T-helper 1 cell (primary cell): ENCODE data around the gene FAM210B.
"Not testable (repeated sequence)": the region's sequence is repeated elsewhere in the genome, so short reads cannot be mapped to it uniquely, and the experiment has no call there.

Source experiments
- DNase-seq, 5 donors: peaks; one replicate each; pipeline ENCODE4 v3.0.0-alpha.2; 2012 to 2020

The FAM210B gene

DNA sequence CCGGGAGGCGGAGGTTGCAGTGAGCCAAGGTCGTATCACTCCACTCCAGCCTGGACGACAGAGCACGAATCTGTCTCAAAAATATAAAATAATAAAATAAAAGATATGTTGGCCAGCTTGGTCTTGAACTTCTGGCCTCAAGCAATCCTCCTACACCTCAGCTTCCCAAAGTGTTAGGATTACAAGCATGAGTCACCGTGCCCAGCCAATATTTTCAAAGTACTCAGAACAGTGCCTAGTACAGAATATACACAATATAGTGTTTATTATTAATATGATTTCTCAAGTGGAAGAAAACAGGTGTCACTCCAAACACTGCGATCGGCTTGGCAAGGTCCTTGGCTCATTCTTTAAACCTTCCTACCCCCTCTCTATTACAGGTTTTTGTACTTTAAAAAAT, 3.1 kb downstream of the FAM210B start:
- no peak for DNase-seq

DNA sequence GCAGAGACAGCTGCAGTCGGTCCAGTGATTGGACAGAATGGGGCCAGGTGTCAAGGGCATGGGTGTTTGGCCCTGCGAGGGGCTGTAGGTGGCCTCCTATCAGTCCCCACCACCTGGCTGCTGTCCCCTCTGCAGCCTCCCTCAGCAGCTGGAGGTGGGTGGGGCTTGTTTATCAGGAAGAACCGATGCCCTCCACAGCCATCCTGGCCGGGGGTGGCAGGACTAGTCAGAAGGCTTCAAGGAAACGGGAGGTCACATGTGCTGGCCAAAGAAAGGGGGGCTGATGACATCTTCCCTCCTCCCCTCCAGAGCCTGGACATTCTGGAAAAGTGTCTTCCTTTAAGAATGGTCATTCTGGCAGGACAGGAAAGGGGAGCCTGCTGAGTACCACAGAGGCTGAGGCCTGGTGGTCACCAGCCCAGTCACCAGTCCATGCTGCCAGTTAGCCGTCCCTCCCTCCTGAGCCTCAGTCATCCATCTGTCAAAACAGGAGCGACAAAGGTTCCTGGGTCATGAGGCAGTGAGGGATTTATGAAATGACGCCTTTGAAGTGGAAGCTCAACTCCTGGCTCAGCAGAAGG, 4.1 kb downstream of the FAM210B start:
- DNase-seq = no peak

DNA sequence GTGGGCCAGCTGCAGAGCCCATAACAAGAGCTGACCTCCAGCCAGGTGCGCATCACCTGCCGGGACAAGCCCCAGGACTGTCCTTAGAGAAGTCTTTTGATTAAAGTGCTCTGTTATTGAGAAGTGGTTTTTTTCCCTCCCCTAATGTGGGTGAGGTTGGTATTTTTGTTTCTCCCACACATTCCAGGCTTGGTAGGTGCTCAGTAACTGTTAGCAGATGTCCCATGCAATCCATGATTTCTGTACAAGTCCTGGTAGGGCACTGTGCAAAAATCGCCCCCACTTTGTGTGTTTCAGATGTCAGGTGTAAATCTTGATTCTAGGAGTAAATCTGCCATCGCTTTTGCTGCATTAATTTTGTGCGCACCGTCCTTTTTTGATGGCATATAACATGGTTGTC, 4.7 kb downstream of the FAM210B start:
- DNase-seq = no peak

DNA sequence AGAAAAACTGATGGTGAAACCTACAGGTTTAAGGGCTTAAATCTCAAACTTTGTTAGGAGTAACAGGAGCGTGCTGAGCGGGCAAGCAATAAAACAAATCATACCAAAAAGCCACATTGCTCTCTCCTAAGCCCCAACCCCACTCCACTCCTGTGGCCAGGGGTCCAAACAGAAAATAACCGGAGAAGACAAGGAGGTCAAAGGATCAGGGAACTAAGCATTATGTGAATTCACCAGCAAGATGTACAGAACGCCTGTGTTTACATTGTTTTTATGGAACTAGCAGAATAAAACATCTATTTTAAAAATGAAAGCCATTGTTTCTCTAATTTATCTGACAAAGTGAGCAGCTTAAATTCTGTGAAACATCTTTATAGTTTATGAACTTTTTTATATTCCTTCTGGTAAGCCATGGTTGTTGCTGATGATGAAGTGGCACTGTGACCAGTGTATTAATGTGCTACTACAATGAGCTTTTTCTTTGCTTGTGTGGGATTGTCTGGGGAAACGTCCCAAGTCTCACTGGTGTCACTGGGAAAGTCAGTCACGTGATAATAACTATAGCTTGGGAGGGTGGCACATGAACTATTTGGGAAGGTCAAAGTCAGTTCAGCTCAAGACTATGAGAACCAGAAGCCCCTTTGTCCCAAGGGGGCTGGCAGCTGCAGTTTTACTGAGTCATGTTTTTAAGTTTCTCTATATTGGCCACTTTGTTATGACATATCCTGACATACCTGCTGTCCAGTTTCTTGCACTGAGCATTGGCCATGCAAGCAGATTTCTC, 9.8 kb downstream of the FAM210B start:
- no peak for DNase-seq

DNA sequence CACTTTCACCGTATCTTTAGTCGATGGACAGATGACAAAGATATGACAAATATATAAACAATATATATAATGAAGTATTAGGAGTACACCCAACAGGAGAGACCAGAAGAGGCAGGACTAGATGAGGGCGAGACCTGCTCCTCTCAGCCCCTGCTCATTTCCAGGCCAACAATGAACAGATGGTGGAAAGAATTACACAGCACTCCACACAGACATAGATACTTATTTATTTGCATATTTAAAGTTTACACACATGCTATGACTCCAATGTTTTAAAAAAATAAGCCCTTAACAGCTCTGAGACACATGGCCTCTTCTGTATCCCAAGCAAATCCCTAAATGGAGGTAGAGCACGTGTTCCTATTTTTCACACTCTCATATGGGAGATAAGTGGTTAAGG, 10.4 kb downstream of the FAM210B start:
- DNase-seq = no peak

DNA sequence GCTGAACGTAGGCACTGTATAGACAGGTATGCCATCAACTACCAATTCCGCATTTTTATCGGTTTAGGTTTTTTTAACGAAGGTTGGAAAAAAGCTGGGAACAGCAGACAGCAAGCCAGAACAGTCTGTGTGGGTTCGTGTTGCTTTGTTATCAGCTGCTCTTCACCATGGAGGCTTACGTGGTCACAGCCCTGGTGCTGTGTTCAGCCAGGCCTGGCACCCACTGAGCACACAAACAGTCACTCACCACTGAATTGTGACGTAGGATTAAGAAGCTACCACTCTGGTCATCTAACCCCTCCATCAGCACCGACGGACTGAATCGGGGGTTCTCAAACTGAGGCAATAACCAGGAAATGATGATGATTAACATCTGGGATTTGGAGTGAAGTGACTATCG, 13.2 kb downstream of the FAM210B start:
- DNase-seq = no peak

DNA sequence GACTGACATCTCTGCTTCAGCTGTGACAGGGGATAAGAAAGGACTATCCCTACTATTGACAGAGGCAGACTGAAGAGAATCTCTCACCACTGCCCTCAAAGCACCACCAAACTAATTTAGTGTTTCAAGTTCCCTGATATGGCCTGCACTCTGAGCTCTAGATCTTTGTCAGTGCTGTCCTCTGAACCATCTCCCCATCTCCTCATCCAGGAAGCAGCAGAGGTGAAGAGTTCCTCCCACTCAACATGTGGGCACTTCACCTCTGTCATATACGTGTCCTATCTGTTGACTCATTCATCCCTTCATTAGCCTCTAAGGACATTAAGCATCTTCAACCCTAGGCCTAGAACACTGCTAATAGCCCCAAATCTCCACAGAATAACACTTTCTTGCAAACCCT, 14.1 kb downstream of the FAM210B start:
- DNase-seq = no peak

DNA sequence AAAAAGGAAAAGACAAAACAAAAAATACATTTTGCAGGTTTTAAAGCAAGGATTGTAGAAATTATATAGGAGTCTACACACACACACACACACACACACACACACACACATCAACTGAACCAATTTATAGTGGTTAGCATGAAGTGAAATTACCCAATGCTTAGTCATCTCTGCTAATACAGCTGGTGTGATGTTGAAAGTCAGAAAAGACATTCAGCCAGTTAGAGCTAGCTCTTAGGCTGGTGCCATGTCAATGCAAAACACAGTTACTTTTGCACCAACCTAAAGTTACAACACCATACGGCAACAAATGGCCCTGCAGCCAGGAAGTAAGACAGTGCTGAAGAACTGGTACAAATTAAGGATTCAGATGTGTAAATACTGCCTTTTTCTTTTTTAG, 15.2 kb downstream of the FAM210B start:
- DNase-seq = peak in 1 of 5 donors; percentile 65

DNA sequence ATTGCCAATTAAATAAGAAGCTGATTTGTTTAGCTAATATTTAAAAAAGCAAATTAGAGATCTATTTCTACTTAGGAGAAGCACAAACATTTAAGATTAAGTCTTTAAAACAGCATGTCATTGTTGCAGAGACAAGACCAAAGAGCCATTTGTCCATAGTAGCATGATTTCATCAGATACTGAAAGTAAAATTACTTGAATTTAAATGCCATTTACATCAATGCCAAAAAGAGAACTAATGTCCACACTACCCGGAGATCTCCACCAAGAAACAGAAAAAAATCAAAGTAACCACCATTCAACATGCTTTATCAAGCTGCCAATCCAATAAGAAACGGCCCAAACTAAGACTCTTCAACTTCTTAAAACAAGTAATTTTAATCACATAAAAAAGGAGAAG, 17.6 kb downstream of the FAM210B start:
- DNase-seq = no peak

DNA sequence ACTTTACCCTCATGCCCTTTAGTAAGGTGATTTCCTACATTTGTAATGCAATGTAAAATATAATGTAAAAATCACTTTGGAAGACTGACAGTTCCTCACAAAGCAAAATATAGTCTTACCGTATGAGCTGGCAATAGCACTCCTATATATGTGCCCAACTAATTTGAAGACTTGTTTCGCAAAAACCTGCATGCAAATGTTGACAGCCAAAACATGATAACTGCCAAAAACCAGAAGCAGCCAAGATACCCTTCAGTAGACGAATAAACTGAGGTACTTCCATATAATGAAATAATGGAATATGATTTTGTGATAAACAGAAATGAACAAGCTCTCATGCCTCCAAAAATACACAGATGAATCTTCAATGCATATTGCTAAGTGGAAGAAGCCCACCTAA, 19.6 kb downstream of the FAM210B start:
- DNase-seq = no peak

DNA sequence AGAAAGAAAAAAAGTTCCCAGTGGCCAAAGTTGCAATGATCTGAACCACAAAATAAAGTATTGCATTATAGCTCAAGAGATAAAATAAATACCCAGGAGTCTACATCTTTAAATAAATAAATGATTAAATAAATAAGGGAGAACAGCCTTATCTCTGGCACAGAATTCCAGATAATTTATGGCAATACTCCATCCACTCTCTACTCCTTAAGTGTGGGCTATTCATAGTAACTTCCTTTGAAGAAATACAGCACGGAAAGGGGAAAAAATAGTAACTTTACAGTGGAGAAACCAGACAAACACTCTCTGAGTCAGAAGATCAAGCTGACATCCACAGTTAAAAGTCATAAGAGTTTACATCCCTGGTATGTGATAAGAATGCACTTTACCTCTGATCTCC, 21.6 kb downstream of the FAM210B start:
- DNase-seq = no peak

DNA sequence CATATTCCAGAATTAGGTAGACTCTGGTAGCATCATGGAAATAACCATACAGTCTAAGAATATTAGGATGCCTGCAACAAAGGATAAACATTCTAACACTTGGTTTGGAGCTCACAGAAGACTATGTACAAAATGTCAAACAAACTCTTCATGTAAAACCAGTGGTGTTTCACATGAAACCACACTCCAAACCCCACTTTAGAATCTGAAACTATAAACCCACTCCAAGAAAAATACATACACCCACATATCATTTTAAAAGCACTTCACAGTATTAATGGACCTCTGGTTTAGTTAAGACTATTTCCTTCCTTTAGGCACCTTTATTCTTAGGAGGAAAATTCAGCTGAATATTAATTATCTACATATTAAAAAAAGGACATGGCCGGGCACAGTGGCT, 22.7 kb downstream of the FAM210B start:
- no peak for DNase-seq

DNA sequence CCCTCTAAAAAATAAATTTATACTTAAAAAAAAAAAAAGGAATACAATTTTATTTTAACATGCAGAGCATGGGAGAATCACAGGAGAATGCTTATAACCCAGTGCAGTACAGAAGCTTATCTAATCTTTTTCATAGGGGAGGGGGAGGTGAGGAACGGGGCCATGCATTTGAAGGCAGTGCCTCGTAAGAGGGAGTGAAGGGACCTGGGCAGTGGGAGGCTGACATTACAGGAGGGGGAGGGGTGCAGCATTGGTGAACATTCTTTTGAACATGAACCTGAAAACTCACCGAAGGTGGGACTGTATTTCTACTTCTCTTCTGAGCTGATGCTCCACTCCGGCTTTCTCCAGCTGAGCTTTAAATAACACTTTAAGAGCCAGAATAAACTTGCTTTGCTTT, 23.9 kb downstream of the FAM210B start:
- DNase-seq = no peak

DNA sequence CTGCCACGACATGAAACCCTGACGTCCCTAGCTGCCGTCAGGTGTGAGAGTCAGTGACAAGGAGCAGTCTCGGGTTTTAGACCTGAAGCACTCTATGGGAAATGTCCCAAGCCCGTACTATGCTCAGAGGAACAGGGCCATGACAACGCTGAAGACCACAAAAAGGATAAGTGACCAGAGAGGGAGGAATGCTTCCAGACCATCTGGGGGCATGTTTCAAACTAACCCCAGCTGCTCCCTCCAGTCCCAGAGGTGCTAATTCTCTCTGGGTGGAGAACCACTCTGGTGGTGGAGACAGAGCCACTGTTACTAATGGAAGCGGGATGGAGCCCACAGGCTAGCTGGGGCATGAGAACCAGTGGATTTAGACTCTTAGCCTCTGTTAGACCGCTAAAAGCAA, 24.6 kb downstream of the FAM210B start:
- DNase-seq = no peak

DNA sequence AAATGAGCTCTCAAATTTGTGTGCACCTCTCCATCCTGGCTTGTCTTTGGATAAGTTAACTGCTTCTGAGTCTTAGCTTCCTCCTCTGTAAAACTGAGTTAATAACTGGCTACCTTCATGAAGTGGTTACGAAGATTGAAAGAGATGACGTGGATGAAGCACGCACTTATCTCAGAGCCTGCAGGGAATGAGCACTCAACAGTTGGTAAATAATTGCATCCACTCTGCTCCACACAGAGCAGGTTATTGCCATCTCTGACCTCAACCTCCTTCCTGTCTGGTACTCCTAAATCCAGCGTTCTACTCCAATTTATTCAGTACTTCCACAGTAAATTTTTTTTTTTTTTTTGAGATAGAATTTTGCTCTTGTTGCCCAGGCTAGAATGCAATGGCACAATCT, 26.4 kb downstream of the FAM210B start:
- DNase-seq = no peak

DNA sequence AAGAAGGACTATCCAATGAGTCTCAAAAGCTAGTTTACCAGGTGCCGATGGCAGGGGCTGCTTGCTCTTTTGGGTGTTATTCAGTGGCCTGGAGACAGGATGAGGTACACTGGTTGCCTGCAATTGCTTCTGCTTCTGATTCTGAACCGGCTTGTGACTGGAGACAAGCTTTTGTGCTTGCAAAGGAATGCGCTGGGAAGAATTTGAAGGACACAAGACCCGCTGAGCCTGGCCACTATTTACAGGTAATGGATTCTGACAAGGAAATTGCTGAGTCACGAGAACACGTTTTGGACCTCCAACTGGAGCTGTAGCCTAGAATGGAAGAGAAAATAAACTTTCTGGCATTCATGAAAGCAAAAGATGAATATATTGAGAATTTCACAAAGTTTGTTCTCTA, 27.4 kb downstream of the FAM210B start:
- no peak for DNase-seq

DNA sequence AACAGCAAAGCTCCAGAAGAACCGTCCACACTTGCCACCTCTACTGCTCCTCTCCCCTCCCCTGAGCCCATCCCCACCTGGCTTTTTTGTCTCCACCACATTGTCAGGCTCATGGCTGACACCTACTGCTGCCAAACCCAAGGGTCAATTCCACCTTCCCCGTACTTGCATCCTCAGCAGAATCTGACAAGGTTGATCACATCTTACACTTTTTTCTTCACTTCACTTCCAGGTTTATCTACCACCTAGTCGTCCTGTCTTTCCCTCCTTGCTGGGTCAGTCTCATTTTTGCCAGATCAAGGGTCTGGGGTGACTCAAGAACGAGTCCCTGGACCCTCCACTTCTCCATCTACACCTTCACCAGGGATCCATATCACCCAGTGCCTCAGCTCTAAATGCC, 30.1 kb downstream of the FAM210B start:
- no peak for DNase-seq

DNA sequence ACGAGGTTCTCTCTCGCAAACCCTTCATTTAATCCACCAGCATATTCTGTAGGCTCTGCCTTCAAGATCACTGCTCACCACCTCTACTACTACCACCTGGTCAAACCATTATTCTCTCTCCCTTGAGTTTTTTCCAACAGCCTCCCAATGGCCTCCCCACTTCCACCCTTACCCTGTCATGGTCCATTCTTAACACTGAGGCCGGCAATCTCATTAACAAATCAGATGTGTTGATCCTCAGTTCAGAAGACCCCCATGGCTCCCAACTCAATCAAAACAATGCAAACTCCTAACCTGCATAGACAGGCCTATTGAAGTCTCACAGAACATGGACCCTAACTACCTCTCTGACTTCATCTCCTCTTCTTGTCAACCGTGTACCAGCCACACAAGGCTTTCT, 31.0 kb downstream of the FAM210B start:
- no peak for DNase-seq

DNA sequence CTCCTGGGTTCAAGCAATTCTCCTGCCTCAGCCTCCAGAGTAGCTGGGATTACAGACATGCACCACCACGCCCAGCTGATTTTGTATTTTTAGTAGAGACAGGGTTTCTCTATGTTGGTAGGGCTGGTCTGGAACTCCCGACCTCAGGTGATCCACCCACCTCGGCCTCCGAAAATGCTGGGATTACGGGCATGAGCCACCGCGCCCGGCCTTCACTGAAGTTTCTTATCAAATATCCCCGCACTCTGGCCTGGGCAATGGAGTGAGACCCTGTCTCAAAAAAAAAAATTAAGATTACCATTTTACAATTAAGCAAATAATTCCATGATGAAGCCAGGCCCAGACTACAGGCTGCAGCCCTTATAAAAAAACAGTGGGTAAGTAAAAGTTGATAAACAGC, 31.6 kb downstream of the FAM210B start:
- DNase-seq = not testable (repeated sequence)

DNA sequence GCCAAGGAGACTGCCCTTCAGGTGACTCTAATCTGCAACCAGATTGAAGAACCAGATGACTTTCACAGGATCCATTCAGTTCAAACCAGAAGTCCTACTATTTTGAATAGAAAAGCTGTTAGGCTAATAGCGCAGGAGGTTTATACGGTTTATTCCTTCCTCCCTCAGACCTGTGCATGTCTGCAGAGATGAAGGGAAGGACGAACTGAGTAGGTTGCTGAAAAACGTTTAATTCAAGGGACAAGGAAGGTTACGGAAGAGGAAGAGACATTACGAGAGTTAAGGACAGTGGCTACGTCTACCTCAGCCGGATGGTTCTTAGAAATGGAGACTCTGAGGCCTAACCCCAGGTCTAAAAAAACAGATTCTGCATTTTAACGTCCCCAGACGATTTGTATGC, 32.3 kb downstream of the FAM210B start:
- peak in 1 of 5 donors; percentile 28 for DNase-seq

DNA sequence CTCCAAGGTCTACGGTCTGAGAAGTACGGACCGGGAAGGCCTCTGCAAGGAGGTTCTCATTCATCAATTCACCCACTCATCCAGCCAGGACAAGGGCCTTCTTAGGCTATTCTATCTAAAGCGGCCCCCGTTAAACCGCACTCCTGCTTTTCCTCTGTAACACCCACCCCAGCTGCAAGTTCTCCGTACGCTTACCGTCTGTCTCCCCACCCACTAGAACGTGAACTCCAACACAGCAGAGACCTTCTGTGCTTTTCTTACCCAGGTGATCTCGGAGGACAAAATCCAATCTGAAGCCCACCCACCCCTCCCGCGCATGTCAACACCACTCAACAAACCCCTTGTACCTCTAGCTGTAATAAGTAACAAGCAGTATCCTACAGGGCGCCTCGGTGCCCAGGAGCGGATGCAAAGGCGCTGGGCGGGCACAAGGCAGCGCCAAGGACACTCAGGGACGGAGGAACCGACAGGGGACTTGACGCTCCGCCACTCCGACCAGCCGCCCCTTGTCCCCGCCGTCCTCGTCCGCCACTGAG, 32.9 kb downstream of the FAM210B start:
- no peak for DNase-seq

DNA sequence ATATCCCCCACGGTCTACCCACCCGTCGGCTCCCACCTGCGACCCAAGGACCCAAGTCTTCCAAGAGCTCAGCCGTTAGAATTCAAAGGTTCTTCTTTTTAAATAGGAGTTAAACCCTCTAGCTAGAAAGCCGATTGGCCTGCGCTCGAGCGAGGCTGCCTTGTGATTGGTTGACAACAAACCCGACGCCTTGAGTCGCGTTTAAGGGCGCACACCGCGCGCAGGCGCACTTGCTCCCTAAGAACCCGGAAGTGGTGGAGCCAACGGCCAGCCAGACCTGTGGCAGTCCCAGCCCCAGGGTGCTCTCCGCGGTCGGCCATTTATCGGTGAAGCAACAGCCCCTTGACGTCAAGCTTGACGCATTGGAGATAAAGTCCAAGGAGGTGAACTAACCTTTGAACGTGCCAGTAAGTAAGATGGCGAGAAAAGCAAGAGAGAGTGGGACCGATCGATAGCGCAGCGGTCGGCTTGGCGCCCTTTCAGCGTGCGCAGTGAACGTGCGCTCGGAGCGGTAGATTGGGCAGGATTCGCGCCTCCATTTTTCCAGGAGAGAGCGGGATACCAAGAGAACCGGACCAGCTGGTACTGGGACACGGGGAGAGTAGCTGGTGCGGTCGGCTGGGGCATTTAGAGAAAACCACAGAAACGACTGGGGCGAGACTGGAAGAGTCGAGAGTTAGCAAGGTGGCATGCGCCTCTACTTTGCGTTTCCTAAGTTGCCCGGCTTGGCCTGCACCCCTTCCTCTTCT, 33.5 kb downstream of the FAM210B start, which contains the start of the genes AURKA and CSTF1:
Gene AURKA (minus strand): TSS at position 84 of the 749 bp plus-strand sequence. CDS start 4,018 bp downstream, outside the sequence.
Gene CSTF1 (plus strand): TSS at position 514 of the 749 bp plus-strand sequence. CDS start 2,908 bp downstream, outside the sequence.
- peak; percentile 99 to 100 (median 99) for DNase-seq

DNA sequence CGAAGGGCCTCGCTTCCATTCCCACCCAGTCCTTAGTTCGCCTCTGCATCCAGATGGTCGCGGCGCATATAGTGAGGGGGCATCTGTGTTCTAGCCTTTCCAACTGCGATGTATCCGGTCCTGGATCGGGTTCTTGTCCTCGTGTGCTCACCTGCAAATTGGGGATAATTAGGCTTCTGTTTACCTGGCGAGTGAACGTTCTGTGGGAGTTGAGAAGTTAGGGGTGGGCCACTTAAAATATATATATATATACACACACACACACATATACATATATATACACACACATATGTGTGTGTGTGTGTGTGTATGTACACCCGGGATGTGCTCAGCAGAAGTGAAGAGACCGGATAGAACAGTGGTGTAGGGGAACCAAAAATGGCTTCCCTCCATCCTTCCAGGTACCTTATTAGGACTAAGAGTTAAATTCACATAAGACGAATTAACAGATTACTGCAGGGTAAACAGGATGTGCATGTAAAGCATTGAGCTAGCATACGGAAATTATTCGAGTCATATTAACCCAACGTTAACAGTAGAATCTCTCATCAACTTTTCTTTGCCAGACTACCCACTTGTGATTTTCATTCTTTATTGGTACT, 34.2 kb downstream of the FAM210B start:
- peak in 1 of 5 donors; percentile 62 for DNase-seq
